ENCODE measurements around the gene NPHP3.

NPHP3 gene

DNA sequence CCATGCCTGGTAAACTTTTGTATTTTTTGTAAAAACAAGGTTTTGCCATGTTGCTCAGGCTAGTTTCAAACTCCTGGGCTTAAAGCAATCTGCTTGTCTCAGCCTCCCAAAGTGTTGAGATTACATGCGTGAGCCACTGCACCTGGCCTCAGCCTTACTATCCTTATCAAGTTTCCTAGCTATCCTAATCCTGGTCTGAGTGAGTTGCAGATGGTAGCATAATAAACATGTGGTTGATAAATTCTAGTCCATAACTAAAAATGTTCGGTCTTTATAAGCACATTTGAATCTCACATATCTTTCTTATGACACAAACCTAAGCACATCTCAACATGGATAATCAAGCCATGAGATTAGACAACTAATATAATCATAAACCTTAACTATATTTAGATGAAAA is 18.5 kb downstream of the NPHP3 start:
- no peak for DNase-seq (ENCODE audit: low read depth in 2 of 3, low spot score in 1 of 3)

DNA sequence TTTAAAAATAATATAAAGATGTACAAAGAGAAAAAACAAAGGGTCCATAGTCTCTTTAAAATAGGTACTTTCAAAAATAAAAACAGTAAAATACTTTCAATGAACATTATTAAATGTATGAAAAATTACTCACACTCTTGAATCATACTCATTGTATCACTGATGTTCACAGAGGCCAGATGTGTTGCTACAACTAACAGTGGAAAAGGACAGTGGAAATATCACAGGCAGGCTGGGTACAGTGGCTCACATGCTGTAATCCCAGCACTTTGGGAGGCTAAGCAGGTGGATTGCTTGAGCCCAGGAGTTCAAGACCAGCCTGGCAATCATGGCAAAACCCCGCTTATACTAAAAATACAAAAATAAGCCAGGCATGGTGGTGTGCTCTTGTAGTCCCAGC is 26.8 kb downstream of the NPHP3 start:
- no peak for DNase-seq (ENCODE audit: low read depth in 2 of 3, low spot score in 1 of 3)

DNA sequence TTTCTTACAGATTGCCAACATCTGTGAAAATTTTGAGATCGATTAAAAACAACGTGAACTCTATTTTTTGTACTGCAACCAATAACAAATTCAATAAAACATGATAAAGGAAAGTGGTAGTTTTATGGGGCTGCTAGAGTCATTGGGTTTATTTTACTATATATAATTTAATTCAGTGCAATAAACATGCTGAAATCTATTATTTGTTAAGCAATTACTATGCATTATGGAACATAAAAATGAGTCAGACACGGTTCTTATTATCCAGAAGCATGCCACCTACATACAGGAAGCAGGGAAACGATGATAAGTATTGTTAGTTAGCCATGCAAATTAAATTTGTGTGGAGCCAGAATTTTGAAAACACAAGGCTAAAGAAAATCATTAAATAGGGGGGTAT is 27.2 kb downstream of the NPHP3 start:
- DNase-seq (ENCODE audit: low read depth in 2 of 3, low spot score in 1 of 3), result no peak

DNA sequence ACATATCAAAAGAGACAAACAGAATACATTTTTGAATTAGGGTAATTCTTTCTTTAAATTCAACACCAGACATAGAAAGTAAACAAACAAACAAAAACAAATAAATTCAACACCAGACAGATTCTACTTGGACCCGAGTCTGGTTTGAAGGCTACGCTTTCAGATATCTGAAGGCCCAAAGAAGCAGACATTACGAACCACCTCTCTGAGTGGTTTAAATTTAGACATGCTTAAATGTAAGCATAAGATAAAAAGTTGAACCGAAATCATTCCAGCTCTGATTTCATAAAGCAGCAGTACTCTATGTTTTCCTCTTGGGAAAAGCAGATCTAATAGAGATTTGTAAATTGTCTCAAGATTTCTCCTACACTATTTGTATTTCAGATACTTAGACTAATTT is 32.2 kb downstream of the NPHP3 start:
- DNase-seq (ENCODE audit: low read depth in 2 of 3, low spot score in 1 of 3), result no peak

GRCh38 chr3:132682201-132682600 is 40.0 kb downstream of the NPHP3 start:
- no peak for DNase-seq (ENCODE audit: low read depth in 2 of 3, low spot score in 1 of 3)

GRCh38 chr3:132681421-132681820 is 40.8 kb downstream of the NPHP3 start:
- DNase-seq (ENCODE audit: low read depth in 2 of 3, low spot score in 1 of 3), result no peak

GRCh38 chr3:132679911-132680310 is 42.3 kb downstream of the NPHP3 start:
- no peak for DNase-seq (ENCODE audit: low read depth in 2 of 3, low spot score in 1 of 3)

DNA sequence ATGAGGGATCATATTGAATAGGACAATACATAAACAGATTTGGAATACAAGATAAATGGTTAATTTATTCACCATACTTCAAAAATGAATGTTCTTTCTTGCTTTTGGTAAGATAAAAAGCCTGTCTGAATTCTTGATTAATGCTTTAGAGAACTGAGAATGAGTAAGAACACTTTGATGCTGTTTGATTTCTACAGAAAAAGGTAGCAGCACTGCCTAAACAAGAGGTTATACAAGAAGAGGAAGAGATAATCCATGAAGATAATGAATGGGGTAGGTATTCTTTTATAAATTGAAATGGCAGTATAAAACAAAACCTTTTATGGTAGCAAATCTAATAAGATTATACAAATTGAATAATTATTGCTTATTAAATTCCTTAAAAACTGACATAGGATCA is 46.8 kb downstream of the NPHP3 start:
- DNase-seq (ENCODE audit: low read depth in 2 of 3, low spot score in 1 of 3), result no peak

- DNase-seq (ENCODE audit: low read depth in 2 of 3, low spot score in 1 of 3), result no peak
These were observed 52.9 kb downstream of the NPHP3 start for GRCh38 chr3:132669256-132669777.

GRCh38 chr3:132665230-132665745 is 56.9 kb downstream of the NPHP3 start:
- no peak for DNase-seq (ENCODE audit: low read depth in 2 of 3, low spot score in 1 of 3)

- no peak for DNase-seq (ENCODE audit: low read depth in 2 of 3, low spot score in 1 of 3)
These were observed 60.0 kb downstream of the NPHP3 start for GRCh38 chr3:132662212-132662611.

DNA sequence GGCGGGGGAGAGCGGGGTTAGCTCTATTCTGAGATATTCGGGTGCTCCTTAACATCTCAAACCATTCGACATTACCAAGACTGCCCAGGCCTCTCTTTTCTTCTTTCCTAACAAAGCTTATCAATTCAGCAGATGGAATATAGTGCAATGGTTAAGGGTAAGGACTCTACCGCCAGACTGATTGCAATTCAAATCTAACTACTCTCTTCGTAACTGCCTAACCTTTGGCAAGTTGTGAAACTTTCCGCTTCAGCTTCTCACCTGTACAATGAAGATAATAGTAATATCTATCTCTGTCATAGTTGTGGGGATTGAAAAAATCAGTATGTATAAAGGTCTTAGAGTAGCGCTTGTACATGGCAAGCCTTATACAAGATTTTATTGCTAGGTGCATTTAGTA is 61.1 kb downstream of the NPHP3 start:
- DNase-seq (ENCODE audit: low read depth in 2 of 3, low spot score in 1 of 3), result no peak

DNA sequence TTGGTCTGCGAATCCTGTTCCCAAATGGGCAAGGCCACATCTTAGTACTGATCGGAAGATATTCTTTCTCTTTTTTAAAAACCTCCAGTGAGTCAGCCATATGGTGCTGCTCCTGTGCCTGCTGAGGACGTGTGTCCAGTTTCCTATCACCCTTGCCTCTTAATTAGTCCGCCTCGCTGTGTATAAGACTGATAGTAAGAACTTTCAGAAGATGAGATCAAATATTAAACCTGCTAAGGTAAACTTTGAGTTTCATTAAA is 61.5 kb downstream of the NPHP3 start:
- DNase-seq (ENCODE audit: low read depth in 2 of 3, low spot score in 1 of 3), result no peak

DNA sequence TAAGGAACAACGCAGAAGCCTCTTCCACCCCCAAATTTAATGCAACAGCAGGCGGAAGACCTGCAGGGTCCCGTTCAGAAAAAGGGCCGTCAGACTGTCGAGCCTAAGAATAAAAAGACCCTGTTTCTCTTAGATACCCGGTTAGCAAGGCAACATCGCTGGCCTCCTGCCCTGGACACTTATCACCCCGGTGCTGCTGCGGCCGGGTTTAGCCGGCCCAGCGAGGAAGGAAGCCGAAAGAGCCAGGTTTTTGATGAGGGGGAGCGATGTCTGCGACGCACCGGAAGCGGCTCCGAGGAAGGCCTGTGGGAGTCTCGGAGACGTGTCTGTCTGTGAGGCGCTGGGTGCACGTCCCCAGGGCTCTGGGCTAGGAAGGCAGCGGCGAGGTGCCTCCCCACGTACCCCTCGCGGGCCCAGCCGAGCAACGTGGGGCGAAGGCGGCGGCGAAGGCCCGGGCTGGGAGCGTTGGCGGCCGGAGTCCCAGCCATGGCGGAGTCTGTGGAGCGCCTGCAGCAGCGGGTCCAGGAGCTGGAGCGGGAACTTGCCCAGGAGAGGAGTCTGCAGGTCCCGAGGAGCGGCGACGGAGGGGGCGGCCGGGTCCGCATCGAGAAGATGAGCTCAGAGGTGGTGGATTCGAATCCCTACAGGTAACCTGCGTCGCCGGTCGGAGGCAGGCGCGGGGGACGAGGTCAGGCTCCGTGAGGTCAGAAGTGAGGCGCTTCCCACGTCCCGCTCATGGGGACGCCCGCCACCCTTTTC is 62.0 kb downstream of the NPHP3 start, which contains the start of gene UBA5:
UBA5 (plus strand) TSS at position 278 of the 759 bp plus-strand sequence; CDS start at position 487, 209 bp downstream.
- peak; percentile 44 to 71 (median 54) for DNase-seq (ENCODE audit: low read depth in 2 of 3, low spot score in 1 of 3)

DNA sequence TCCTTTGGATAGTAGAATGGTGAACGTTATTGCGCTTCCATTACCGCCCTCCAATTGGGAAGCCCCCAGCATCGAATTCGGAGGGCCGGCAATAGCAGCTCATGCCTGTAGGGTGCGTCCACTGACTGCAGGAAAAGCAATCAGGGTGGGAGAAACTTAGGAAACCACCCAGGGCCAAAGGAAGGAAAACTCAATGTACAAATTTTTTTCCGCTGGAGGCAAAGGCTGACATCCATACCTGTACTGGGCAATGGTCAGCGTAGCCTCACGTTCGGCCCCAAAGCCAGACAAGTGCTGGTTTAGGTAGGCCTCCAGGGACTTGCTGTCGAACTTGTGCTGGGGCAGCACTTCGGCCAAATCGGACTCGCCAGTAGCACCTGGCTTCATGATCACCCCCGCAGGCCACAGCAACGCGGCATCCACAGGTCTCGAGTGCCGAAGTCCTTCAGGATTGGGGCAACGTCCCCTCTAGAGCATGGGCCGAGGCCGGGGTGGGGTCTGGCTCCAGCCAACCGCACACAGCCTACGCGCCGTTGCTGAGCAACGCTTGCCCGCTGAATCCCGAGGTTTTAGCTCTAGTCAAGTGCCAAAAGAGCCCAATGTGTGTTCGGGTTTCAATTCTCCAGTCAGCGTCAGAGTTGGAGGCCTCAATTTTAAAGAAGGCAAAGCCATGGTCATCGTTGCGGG is 62.7 kb downstream of the NPHP3 start, which contains the start of gene ACAD11:
ACAD11 (minus strand) TSS at position 445 of the 687 bp plus-strand sequence; CDS start at position 387, 58 bp downstream.
- peak; percentile 4 to 42 (median 30) for DNase-seq (ENCODE audit: low read depth in 2 of 3, low spot score in 1 of 3)

GRCh38 chr3:132659000-132659364 is 63.2 kb downstream of the NPHP3 start:
- no peak for DNase-seq (ENCODE audit: low read depth in 2 of 3, low spot score in 1 of 3)

DNA sequence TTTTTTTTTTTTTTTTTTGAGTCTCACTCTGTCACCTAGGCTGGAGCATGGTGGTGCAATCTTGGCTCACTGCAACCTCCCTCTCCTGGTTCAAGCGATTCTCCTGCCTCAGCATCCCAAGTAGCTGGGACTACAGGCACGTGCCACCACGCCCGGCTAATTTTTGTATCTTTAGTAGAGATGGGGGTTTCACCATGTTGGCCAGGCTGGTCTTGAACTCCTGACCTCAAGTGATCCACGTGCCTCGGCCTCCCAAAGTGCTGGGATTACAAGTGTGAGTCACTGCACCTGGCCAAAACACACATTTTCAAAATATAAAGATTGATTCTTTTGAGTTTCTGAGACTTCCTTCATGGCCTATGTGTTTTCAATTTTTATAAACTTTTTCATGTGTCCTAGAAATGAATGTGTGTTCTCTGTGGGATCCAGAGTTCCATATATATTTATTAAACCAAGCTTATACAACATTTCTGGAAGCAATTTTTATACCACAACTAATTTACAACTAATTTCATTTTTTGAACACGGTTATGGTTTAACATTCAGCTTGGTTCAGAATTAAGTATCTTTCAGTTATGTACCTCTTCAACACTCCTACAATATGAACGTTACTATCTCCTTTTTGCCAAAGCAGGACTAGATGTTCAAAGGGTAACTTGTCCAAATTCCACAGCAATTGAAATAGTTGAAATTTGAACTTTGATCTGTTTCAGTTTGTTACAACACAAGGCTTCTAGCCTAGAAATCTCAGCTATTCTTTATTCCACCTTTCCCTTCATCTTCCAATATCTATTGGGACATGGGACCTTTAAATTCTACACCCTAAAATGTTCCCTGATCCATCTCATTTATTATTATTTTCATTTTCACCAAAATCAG is 64.1 kb downstream of the NPHP3 start:
- no peak for DNase-seq (ENCODE audit: low read depth in 2 of 3, low spot score in 1 of 3)

DNA sequence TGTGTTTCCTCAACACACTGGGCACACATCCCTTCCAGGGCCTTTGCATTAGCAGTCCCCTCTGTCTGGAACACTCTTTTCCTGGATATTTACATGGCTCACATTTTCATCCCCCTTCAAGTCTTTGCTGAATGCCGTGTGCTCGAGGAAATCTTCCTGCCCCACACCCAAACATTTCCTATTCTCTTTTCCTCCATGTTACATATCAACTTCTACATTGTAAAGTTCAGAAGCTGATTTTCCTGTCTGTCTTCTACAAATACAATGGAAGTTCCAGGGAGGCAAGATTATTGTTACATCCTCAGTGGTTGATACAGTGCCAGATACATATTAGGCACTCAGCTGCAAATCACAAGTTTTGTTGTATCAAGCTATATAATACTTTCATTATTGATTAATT is 66.7 kb downstream of the NPHP3 start:
- no peak for DNase-seq (ENCODE audit: low read depth in 2 of 3, low spot score in 1 of 3)

- no peak for DNase-seq (ENCODE audit: low read depth in 2 of 3, low spot score in 1 of 3)
These were observed 67.5 kb downstream of the NPHP3 start for GRCh38 chr3:132654721-132655120.

- DNase-seq (ENCODE audit: low read depth in 2 of 3, low spot score in 1 of 3), result no peak
These were observed 68.0 kb downstream of the NPHP3 start for GRCh38 chr3:132654190-132654589.

GRCh38 chr3:132652640-132653270 is 69.5 kb downstream of the NPHP3 start:
- DNase-seq (ENCODE audit: low read depth in 2 of 3, low spot score in 1 of 3), result no peak

All from stimulated activated CD4-positive, alpha-beta T cell treated with anti-CD3 and anti-CD28 coated beads, Interleukin-12 subunit alpha, Interleukin-12 subunit beta, amount 100 ng/mL, for 48 hours (primary cell).